Measurements from ENCODE around the gene SGPL1.

GRCh38 chr10:70807556-70807955 lies 8.2 kb upstream of the SGPL1 start:
- no peak for TF ChIP-seq POLR2A (IDR thresholded peaks at IDR 0.05)
- no peak for TF ChIP-seq CTCF (IDR thresholded peaks at IDR 0.05)

Measured in esophagus squamous epithelium (tissue), 4 donors.